Measurements from ENCODE around the gene ZBTB3.

DNA sequence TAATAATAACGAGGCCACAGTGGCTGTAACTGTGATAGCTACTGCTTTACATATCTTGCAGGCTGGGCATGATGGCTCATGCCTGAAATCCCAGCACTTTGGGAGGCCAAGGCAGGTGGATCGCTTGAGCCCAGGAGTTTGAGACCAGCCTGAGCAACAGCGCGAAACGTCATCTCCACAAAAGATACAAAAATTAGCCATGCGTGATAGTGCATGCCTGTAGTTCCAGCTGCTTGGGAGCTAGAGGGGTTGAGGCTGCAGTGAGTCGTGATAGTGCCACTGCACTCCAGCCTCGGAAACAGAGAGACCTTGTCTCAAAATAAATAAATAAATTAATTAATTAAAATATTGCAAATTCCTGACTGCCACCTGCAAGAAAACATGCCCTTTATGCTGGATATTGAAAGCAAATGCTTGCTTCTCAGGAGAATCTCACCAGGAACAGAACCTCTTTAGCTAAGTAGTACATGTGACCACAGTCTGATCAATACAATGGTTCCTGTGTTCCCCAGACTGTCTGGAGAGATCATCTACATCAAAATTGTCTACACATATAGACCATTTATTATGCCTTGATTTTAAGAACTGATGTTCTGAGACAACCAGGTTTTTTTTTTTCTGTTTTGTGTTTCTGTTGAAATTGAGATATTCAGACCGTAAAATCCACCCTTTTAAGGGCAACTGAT, 6.3 kb downstream of the ZBTB3 start:
- TF ChIP-seq, protein P1, sequence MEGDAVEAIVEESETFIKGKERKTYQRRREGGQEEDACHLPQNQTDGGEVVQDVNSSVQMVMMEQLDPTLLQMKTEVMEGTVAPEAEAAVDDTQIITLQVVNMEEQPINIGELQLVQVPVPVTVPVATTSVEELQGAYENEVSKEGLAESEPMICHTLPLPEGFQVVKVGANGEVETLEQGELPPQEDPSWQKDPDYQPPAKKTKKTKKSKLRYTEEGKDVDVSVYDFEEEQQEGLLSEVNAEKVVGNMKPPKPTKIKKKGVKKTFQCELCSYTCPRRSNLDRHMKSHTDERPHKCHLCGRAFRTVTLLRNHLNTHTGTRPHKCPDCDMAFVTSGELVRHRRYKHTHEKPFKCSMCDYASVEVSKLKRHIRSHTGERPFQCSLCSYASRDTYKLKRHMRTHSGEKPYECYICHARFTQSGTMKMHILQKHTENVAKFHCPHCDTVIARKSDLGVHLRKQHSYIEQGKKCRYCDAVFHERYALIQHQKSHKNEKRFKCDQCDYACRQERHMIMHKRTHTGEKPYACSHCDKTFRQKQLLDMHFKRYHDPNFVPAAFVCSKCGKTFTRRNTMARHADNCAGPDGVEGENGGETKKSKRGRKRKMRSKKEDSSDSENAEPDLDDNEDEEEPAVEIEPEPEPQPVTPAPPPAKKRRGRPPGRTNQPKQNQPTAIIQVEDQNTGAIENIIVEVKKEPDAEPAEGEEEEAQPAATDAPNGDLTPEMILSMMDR (IDR thresholded peaks at IDR 0.05; ENCODE audit: poor library complexity), result no peak
- TF ChIP-seq EZH2 (IDR thresholded peaks at IDR 0.05; ENCODE audit: borderline replicate concordance) (no peak), EZH2phosphoT487 (IDR thresholded peaks at IDR 0.05; ENCODE audit: low read depth, severe bottlenecking, unreplicated experiment) (no peak)

Data from hepatocyte (in vitro differentiated cells).